HCT116 (cell line): ENCODE data around the gene CNTNAP2. TPM values are rescaled to one million over a fixed set of nuclear protein-coding genes. Genes with fewer than 3 reads are reported as not detected.

Experiments used
- ATAC-seq: fragments of 200-7000 bp; cut with Tn5 transposase; 2 replicates; pipeline ENCODE4 v1.9.1; 2020; ENCODE audit warnings: mild to moderate bottlenecking, moderate library complexity
- BruUV-seq: library from RNA; stranded (reverse); fragments of 400-500 nt; replicated peaks from 2 replicates; lab custom pipeline; 2021; lab: Mats Ljungman, UMichigan
- CTCF ChIA-PET: fragments of 300-600 bp; sonication (Branson Sonifier 250); formaldehyde crosslinking; loops from one replicate; lab custom pipeline; 2021; ENCODE audit warnings: antibody characterized with exemption; lab: Charles Lee
- POLR2A ChIA-PET: fragments of 300-600, 350-600 bp; sonication (Branson Sonifier 250); formaldehyde crosslinking; loops from one replicate; lab custom pipeline; 2021; ENCODE audit warnings: antibody characterized with exemption; lab: Charles Lee
- RAD21 ChIA-PET, 2 experiments: fragments of 300-600 bp; sonication (Branson Sonifier 250); formaldehyde crosslinking; loops; one replicate each; lab custom pipeline; 2023; ENCODE audit warnings: low total read pairs in 2 of 2; ENCODE audit not compliant: uncharacterized antibody in 2 of 2, unreplicated experiment in 2 of 2, low non-redundant PET in 1 of 2; lab: Charles Lee
- DNase-seq: peaks from one replicate; pipeline ENCODE4 v3.0.0-alpha.2; 2010; ENCODE audit warnings: low read depth, low spot score
- H2AFZ ChIP-seq: fragments of 200-600 bp; shearing (Covaris generic), sonication (generic); 2 replicates; pipeline ENCODE4 v1.6.1; 2017; ENCODE audit warnings: low read depth, mixed run types, mixed read lengths, antibody characterized with exemption, low read length; ENCODE audit not compliant: poor library complexity, severe bottlenecking
- H3K27ac ChIP-seq: 2 replicates; pipeline ENCODE4 v1.5.1; 2012; ENCODE audit warnings: low read depth, low read length
- H3K27me3 ChIP-seq: fragments of 200-600 bp; sonication (generic); 2 replicates; pipeline ENCODE4 v1.6.1; 2016; ENCODE audit warnings: mixed run types, low read length, mixed read lengths; ENCODE audit not compliant: insufficient read depth
- H3K36me3 ChIP-seq, 2 experiments: fragments of 200-500 bp in 1 of 2; fragments of 200-600 bp in 1 of 2; sonication (Bioruptor generic) in 1 of 2; sonication (generic) in 1 of 2; 2 replicates each; pipeline versions ENCODE4 v1.5.1 to v1.6.1; 2014 to 2016; ENCODE audit warnings: low read length in 2 of 2, inconsistent platforms in 1 of 2, mixed read lengths in 1 of 2, mixed run types in 1 of 2; ENCODE audit not compliant: insufficient read depth in 2 of 2, control insufficient read depth in 1 of 2
- H3K4me1 ChIP-seq, 2 experiments: fragments of 200-600 bp in 1 of 2; sonication (generic) in 1 of 2; 2 replicates each; pipeline versions ENCODE4 v1.5.1 to v1.6.1; 2012 to 2017; ENCODE audit warnings: low read length in 2 of 2, inconsistent platforms in 1 of 2, mild to moderate bottlenecking in 1 of 2, mixed read lengths in 1 of 2, mixed run types in 1 of 2, moderate library complexity in 1 of 2; ENCODE audit not compliant: insufficient read depth in 2 of 2, control insufficient read depth in 1 of 2
- H3K4me2 ChIP-seq: fragments of 200-600 bp; sonication (generic); 2 replicates; pipeline ENCODE4 v1.6.1; 2017; ENCODE audit warnings: mixed run types, low read length, mixed read lengths
- H3K4me3 ChIP-seq, 2 experiments: fragments of 200-600 bp in 1 of 2; sonication (generic) in 1 of 2; replicated peaks in 1 of 2; 2 replicates each; pipeline ENCODE4 v1.5.1; 2011 to 2016; ENCODE audit warnings: low read length in 2 of 2, control low read depth in 1 of 2, low read depth in 1 of 2, mild to moderate bottlenecking in 1 of 2, mixed read lengths in 1 of 2, mixed run types in 1 of 2
- H3K79me2 ChIP-seq: fragments of 200-600 bp; sonication (generic); 2 replicates; pipeline ENCODE4 v1.6.1; 2017; ENCODE audit warnings: mild to moderate bottlenecking, mixed run types, low read length, moderate library complexity, mixed read lengths; ENCODE audit not compliant: insufficient read depth
- H3K9ac ChIP-seq: fragments of 200-600 bp; sonication (generic); 2 replicates; pipeline ENCODE4 v1.6.1; 2016; ENCODE audit warnings: low read length, mixed read lengths
- H3K9me2 ChIP-seq: fragments of 200-600 bp; sonication (generic), shearing (Covaris generic); 2 replicates; pipeline ENCODE4 v1.6.1; 2017; ENCODE audit warnings: mixed run types, mild to moderate bottlenecking, moderate library complexity; ENCODE audit not compliant: insufficient read depth
- H3K9me3 ChIP-seq, 2 experiments: fragments of 200-500 bp in 1 of 2; fragments of 200-600 bp in 1 of 2; sonication (Bioruptor generic) in 1 of 2; sonication (generic) in 1 of 2; 2 replicates each; pipeline ENCODE4 v1.6.1; 2014 to 2017; ENCODE audit warnings: low read length in 2 of 2, mixed read lengths in 2 of 2, inconsistent platforms in 1 of 2, low read depth in 1 of 2, mild to moderate bottlenecking in 1 of 2, mixed run types in 1 of 2, moderate library complexity in 1 of 2; ENCODE audit not compliant: control insufficient read depth in 1 of 2, insufficient read depth in 1 of 2
- H4K20me1 ChIP-seq: fragments of 200-600 bp; sonication (generic), shearing (Covaris generic); 2 replicates; pipeline ENCODE4 v1.6.1; 2017; ENCODE audit warnings: mixed run types, mild to moderate bottlenecking, moderate library complexity; ENCODE audit not compliant: insufficient read depth
- CBX3 ChIP-seq: IDR thresholded peaks from 2 replicates; pipeline ENCODE4 v1.6.1; 2012; ENCODE audit warnings: low read depth
- CEBPB ChIP-seq: IDR thresholded peaks from 2 replicates; pipeline ENCODE4 v1.6.1; 2012; ENCODE audit warnings: low read depth
- CTCF ChIP-seq, 3 experiments: fragments of 200-600 bp in 1 of 3; sonication (generic) in 1 of 3; IDR thresholded peaks in 2 of 3; conservative IDR thresholded peaks in 1 of 3; 2 replicates each; pipeline ENCODE4 v1.5.1; 2012 to 2017; ENCODE audit warnings: low read depth in 2 of 3, low read length in 2 of 3, antibody characterized with exemption in 1 of 3, borderline replicate concordance in 1 of 3, control low read depth in 1 of 3, mild to moderate bottlenecking in 1 of 3, mixed read lengths in 1 of 3, mixed run types in 1 of 3, moderate library complexity in 1 of 3; ENCODE audit not compliant: insufficient read depth in 1 of 3
- ELF1 ChIP-seq: IDR thresholded peaks from 2 replicates; pipeline ENCODE4 v1.6.1; 2012; ENCODE audit warnings: low read depth, borderline replicate concordance
- EZH2 ChIP-seq: fragments of 200-600 bp; sonication (generic); IDR thresholded peaks from 2 replicates; pipeline ENCODE4 v1.6.1; 2017; ENCODE audit warnings: antibody characterized with exemption, mixed run types
- EZH2phosphoT487 ChIP-seq: fragments of 200-600 bp; IDR thresholded peaks from 2 replicates; pipeline ENCODE4 v1.6.1; 2018; ENCODE audit warnings: antibody characterized with exemption, borderline replicate concordance
- JUND ChIP-seq: IDR thresholded peaks from 2 replicates; pipeline ENCODE4 v1.6.1; 2012
- POLR2A ChIP-seq: IDR thresholded peaks from 2 replicates; pipeline ENCODE4 v1.7.0; 2011; ENCODE audit warnings: borderline replicate concordance; ENCODE audit not compliant: insufficient read depth, insufficient read length; ENCODE audit errors: extremely low read depth
- RAD21 ChIP-seq: IDR thresholded peaks from 2 replicates; pipeline ENCODE4 v1.6.1; 2012; ENCODE audit warnings: low read depth, mild to moderate bottlenecking
- SP1 ChIP-seq: IDR thresholded peaks from 2 replicates; pipeline ENCODE4 v1.6.1; 2012; ENCODE audit warnings: low read depth
- TCF7L2 ChIP-seq: IDR thresholded peaks from 2 replicates; pipeline ENCODE4 v1.7.0; 2011; ENCODE audit warnings: borderline replicate concordance, inconsistent platforms; ENCODE audit not compliant: insufficient read depth, insufficient read length; ENCODE audit errors: extremely low read depth
- YY1 ChIP-seq: IDR thresholded peaks from 2 replicates; pipeline ENCODE4 v1.6.1; 2011; ENCODE audit warnings: low read length, low read depth, moderate library complexity, mild to moderate bottlenecking; ENCODE audit not compliant: insufficient replicate concordance; ENCODE audit errors: extremely low read depth
- ZFX ChIP-seq: fragments of 450-650 bp; IDR thresholded peaks from 2 replicates; pipeline ENCODE4 v1.6.1; 2017
- ZNF274 ChIP-seq: fragments of 200-500 bp; sonication (Bioruptor generic); IDR thresholded peaks from 2 replicates; pipeline ENCODE4 v1.6.1; 2014; ENCODE audit warnings: mild to moderate bottlenecking, low read depth, low read length, inconsistent platforms
- intact Hi-C: fragments of 100-400 bp; cut with micrococcal nuclease; formaldehyde crosslinking; loops from 2 replicates; pipeline ENCODE4 v1.10.0; 2022
- total RNA-seq: library from RNA; stranded (reverse); gene quantifications from one replicate; pipeline ENCODE4 v1.2.1, GENCODE V29; 2021; ENCODE audit not compliant: unreplicated experiment
- TF ChIP-seq, protein P1 (sequence below): IDR thresholded peaks from 2 replicates; pipeline ENCODE4 v1.6.1; 2011; ENCODE audit warnings: mild to moderate bottlenecking, low read length, moderate library complexity; ENCODE audit not compliant: insufficient replicate concordance; ENCODE audit errors: extremely low read depth
- TF ChIP-seq, protein P2 (sequence below): IDR thresholded peaks from 2 replicates; pipeline ENCODE4 v1.6.1; 2012

CNTNAP2 gene
- total RNA-seq, 1 experiment from 2014 or later: 0.37 TPM

DNA sequence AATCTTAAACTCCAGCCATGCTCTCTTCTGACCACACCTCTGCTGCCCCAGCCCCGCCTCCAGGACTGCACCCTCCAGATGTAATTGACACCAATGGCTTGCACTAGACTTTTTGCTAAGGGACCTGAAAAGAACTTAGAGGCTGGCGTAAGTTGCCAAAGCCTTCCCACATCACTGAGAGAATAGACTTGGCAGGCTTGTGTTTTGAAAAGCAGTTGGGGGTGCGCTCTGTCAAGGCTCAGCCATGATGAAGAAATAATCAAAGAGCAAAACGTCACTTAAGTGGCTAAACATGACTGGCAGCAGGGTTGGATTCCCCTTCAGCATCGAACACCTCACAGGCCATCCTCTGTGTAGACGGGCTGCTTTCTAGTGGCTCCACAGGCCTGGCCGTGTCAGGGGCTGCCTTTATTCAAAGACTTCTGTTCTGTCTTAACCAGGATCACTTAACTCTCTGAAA is 2278.8 kb downstream of the CNTNAP2 start:
- Histone ChIP-seq H3K9me2 (no peaks in the 10 kb centered on the region), H3K4me3 (no peak overlapping the region)
- TF ChIP-seq ELF1 (no peak), CEBPB (no peak), EZH2phosphoT487 (no peak), JUND (no peak), EZH2 (no peak), ZNF274 (no peak), CBX3 (no peak), POLR2A (no peak), SP1 (no peak), TCF7L2 (no peak), CTCF (IDR thresholded peaks at IDR 0.05 in 2 of 3, conservative IDR thresholded peaks at IDR 0.05 in 1 of 3; ENCODE audit: borderline replicate concordance in 1 of 3, insufficient read depth in 1 of 3, low read depth in 2 of 3, low read length in 2 of 3) (no peak), YY1 (no peak), ZFX (no peak), RAD21 (no peak)
- TF ChIP-seq, protein P1, sequence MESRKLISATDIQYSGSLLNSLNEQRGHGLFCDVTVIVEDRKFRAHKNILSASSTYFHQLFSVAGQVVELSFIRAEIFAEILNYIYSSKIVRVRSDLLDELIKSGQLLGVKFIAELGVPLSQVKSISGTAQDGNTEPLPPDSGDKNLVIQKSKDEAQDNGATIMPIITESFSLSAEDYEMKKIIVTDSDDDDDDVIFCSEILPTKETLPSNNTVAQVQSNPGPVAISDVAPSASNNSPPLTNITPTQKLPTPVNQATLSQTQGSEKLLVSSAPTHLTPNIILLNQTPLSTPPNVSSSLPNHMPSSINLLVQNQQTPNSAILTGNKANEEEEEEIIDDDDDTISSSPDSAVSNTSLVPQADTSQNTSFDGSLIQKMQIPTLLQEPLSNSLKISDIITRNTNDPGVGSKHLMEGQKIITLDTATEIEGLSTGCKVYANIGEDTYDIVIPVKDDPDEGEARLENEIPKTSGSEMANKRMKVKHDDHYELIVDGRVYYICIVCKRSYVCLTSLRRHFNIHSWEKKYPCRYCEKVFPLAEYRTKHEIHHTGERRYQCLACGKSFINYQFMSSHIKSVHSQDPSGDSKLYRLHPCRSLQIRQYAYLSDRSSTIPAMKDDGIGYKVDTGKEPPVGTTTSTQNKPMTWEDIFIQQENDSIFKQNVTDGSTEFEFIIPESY: no peak
- TF ChIP-seq, protein P2, sequence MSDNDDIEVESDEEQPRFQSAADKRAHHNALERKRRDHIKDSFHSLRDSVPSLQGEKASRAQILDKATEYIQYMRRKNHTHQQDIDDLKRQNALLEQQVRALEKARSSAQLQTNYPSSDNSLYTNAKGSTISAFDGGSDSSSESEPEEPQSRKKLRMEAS: no peak
- TF ChIP-seq, all 23 proteins: peak for 0
- ATAC-seq (peak; percentile 53; the same call in 1 of the 2 replicates), DNase-seq (no peak)
- BruUV-seq: no TSS peak
- Histone ChIP-seq H3K36me3 (no peaks in the 10 kb centered on the region), H3K4me2 (no peak overlapping the region), H2AFZ (no peak overlapping the region), H3K9ac (no peak overlapping the region), H3K4me1 (no peaks in the 10 kb centered on the region), H3K9me3 (no peaks in the 10 kb centered on the region), H3K27ac (no peak overlapping the region), H3K79me2 (no peaks in the 10 kb centered on the region), H3K27me3 (peaks cover 28% of the 10 kb centered on the region; the same call in 1 of the 2 replicates), H4K20me1 (no peaks in the 10 kb centered on the region)
- CTCF ChIA-PET: no interaction called here
- RAD21 ChIA-PET: no interaction called here
- POLR2A ChIA-PET: no interaction called here
- intact Hi-C loops: no loop called here
